Spleen (tissue), 7 donors: ENCODE measurements around the gene CTSD.

Experiments
- CTCF ChIP-seq, 11 experiments: fragments of 200-600 bp in 7 of 11; fragments of 450-650 bp in 4 of 11; sonication (generic) in 4 of 11; IDR thresholded peaks in 8 of 11; conservative IDR thresholded peaks in 3 of 11; 1 replicate in 7 of 11; 2 replicates in 4 of 11; pipeline versions ENCODE4 v1.4.0 to v1.8.0; 2016 to 2021; ENCODE audit warnings: antibody characterized with exemption in 11 of 11, inconsistent platforms in 4 of 11, mild to moderate bottlenecking in 1 of 11
- POLR2A ChIP-seq, 3 donors: fragments of 450-650 bp; IDR thresholded peaks; one replicate each; pipeline ENCODE4 v1.5.1; 2017; ENCODE audit warnings: antibody characterized with exemption in 3 of 3, mild to moderate bottlenecking in 1 of 3
- POLR2AphosphoS5 ChIP-seq, 3 donors: sonication (generic); formaldehyde crosslinking; IDR thresholded peaks; one replicate each; pipeline ENCODE4 v1.5.1; 2017; ENCODE audit warnings: antibody characterized with exemption in 3 of 3
- donor health status: DM: no; HTN: no; CAD: no; lungs with moderate emphysema.
- donor health status: DM: no; HTN: no; CAD: no.
- donor health status: DM: no; HTN: no; CAD: no.

GRCh38 chr11:1758611-1759150 lies 5.0 kb downstream of the CTSD start:
- TF ChIP-seq POLR2A (IDR thresholded peaks at IDR 0.05) = no peak
- no peak for TF ChIP-seq CTCF (IDR thresholded peaks at IDR 0.05 in 8 of 11, conservative IDR thresholded peaks at IDR 0.05 in 3 of 11)
- TF ChIP-seq POLR2AphosphoS5 (IDR thresholded peaks at IDR 0.05) = peak in 2 of 3 donors; percentile 3 to 4
